GM18499 (cell line): ENCODE measurements around the gene ALDH3A1.

Experiments used
- ATAC-seq: cut with Tn5 transposase; IDR thresholded peaks from one replicate; pipeline ENCODE4 v1.9.1; 2021; ENCODE audit warnings: moderate number of reproducible peaks; ENCODE audit not compliant: insufficient read depth, unreplicated experiment

Gene ALDH3A1

GRCh38 chr17:19707728-19708221 is 40.3 kb downstream of the ALDH3A1 start:
- no peak for ATAC-seq

GRCh38 chr17:19706791-19707727 is 41.0 kb downstream of the ALDH3A1 start:
- no peak for ATAC-seq

GRCh38 chr17:19705771-19706770 is 42.0 kb downstream of the ALDH3A1 start:
- ATAC-seq: no peak

- no peak for ATAC-seq
Measured at GRCh38 chr17:19705201-19705600, 42.9 kb downstream of the ALDH3A1 start.

GRCh38 chr17:19703828-19704613 is 44.1 kb downstream of the ALDH3A1 start:
- ATAC-seq: no peak

GRCh38 chr17:19703106-19703827 is 44.8 kb downstream of the ALDH3A1 start:
- no peak for ATAC-seq

GRCh38 chr17:19702217-19702641 is 45.9 kb downstream of the ALDH3A1 start:
- no peak for ATAC-seq
